Sigmoid colon (tissue), 7 donors: ENCODE results near the gene TJAP1. TPM values are rescaled to one million over a fixed set of nuclear protein-coding genes. Genes with fewer than 3 reads are reported as not detected.

Source experiments
- DNase-seq: peaks from one replicate; pipeline ENCODE4 v3.0.0-alpha.2; 2019
- H3K27ac ChIP-seq, 4 donors: fragments of 200-600 bp; sonication (generic); one replicate each; pipeline ENCODE4 v1.5.1; 2016 to 2019; ENCODE audit warnings: mild to moderate bottlenecking in 1 of 4
- H3K27me3 ChIP-seq, 3 donors: fragments of 200-600 bp; sonication (generic); one replicate each; pipeline ENCODE4 v1.5.1; 2019; ENCODE audit warnings: mild to moderate bottlenecking in 1 of 3
- H3K36me3 ChIP-seq, 4 donors: fragments of 200-600 bp; sonication (generic); one replicate each; pipeline ENCODE4 v1.5.1; 2016 to 2019
- H3K4me1 ChIP-seq, 4 donors: fragments of 200-600 bp; sonication (generic); one replicate each; pipeline ENCODE4 v1.5.1; 2017 to 2019
- H3K4me3 ChIP-seq, 4 donors: fragments of 200-600 bp; sonication (generic); one replicate each; pipeline ENCODE4 v1.5.1; 2017 to 2019; ENCODE audit warnings: mild to moderate bottlenecking in 2 of 4, moderate library complexity in 1 of 4
- H3K9me3 ChIP-seq, 4 donors: fragments of 200-600 bp in 3 of 4; sonication (generic) in 3 of 4; one replicate each; pipeline versions ENCODE4 v1.5.1 to v1.6.1; 2013 to 2019
- EP300 ChIP-seq, 4 donors: sonication (generic); formaldehyde crosslinking; IDR thresholded peaks; one replicate each; pipeline ENCODE4 v1.6.1; 2017; ENCODE audit warnings: antibody characterized with exemption in 4 of 4
- POLR2A ChIP-seq, 2 donors: fragments of 450-650 bp; IDR thresholded peaks; one replicate each; pipeline ENCODE4 v1.6.1; 2016; ENCODE audit warnings: antibody characterized with exemption in 2 of 2, mild to moderate bottlenecking in 2 of 2, moderate library complexity in 2 of 2
- POLR2AphosphoS5 ChIP-seq, 4 donors: sonication (generic); formaldehyde crosslinking; IDR thresholded peaks; one replicate each; pipeline ENCODE4 v1.6.1; 2017; ENCODE audit warnings: antibody characterized with exemption in 4 of 4
- WGBS, 2 donors: extraction: QIAGEN DNeasy Blood & Tissue Kit; methylation state at CpG; one replicate each; pipeline ENCODE4 v1.1.7; 2013; 5-methylcytosine and 5-hydroxymethylcytosine counted together
- intact Hi-C: fragments of 100-400 bp; cut with DNase I; formaldehyde crosslinking; loops from one replicate; pipeline ENCODE4 v1.15.1; 2023
- polyA plus RNA-seq, 3 donors: library from polyadenylated mRNA; stranded (reverse); fragments of 200-250 nt; gene quantifications; one replicate each; pipeline ENCODE4 v1.2.3, GENCODE V29; 2013
- total RNA-seq, 4 donors: library from RNA; depleted of rRNA; stranded (reverse); fragments of >200 nt; gene quantifications; one replicate each; pipeline ENCODE4 v1.1.0, GENCODE V29; 2016
- TF ChIP-seq, protein P1 (sequence below), 4 experiments: fragments of 450-650 bp in 3 of 4; fragments of 200-600 bp in 1 of 4; IDR thresholded peaks; one replicate each; pipeline ENCODE4 v1.5.1; 2016 to 2019; ENCODE audit warnings: antibody characterized with exemption in 4 of 4, mild to moderate bottlenecking in 3 of 4, moderate library complexity in 2 of 4
- donor health status: healthy with polysubstance abuse.
- donor health status: Bipolar disorder and iron deficiency.
- donor health status: healthy.

Gene TJAP1
- total and polyA plus RNA-seq, 7 donors: 3.0 to 27.1 (median 20.0) TPM

DNA sequence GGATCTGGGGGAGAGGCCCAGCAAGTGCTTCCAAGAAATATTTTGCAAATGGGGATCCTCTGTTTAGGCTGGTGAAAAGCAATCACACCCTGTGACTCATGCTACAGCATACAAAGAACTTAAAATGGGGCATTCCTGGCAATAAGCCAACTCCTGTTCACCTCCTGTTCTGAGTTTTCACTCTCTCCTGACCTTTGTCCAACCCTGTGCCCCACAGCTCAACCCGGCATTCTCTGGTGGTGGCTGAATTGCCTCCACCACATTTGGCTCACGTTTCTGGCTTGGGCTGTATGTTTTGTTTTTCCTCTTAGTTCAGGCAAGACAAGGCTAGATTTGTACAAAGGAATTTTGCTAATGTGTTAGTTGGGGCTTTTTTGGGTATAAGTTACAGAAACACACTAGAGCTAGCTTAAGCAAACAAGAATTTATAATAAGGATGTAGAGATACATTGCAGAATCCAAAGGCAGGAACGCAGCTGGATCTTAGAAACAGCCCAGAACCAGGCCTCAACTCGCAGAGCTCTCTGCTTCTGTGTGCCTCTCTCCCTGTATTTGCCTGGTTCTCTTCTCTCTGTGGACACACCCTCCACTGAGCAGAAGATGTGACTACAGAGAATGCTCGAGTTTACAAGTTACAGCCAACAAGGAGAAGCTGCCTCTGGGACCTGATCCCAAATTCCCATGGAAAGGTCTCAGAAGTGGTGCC lies 40.6 kb upstream of the TJAP1 start:
- Histone ChIP-seq H3K27me3 (no peaks in the 10 kb centered on the region), H3K36me3 (peaks cover 6 to 65% (median 15%) of the 10 kb centered on the region in 4 donors), H3K9me3 (no peaks in the 10 kb centered on the region), H3K4me1 (peaks cover 0 to 25% (median 23%) of the 10 kb centered on the region in 4 donors), H3K27ac (peak overlapping the region; percentile 50 to 77 (median 70)), H3K4me3 (no peak overlapping the region)
- intact Hi-C loops: no loop called here
- WGBS, 2 donors: 18 to 57% methylated on average over 5 of the region's 5 CpGs
- no peak for DNase-seq
- TF ChIP-seq EP300 (IDR thresholded peaks at IDR 0.05): no peak
- TF ChIP-seq POLR2AphosphoS5 (IDR thresholded peaks at IDR 0.05): peak in 1 of 4 donors; percentile 25

DNA sequence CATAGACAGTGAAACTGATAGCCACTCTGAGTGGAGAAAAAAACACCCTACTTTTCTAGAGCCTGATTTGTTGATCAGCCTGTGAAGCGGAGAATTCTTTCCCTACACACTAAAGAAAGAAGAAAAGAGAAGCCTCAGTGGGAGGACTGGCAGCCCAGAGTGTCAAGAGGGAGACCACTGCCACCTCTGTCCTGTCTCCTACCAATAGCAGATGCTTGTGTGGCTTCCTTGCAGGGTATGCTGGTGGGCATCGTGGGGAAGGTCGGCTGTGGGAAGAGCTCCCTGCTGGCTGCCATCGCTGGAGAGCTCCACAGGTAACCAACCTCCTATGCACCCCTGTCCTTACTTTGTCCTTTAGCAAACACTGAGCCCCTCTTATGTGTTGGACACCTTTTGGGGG lies 39.7 kb upstream of the TJAP1 start:
- Histone ChIP-seq H3K4me1 (peaks cover 0 to 25% (median 23%) of the 10 kb centered on the region in 4 donors), H3K4me3 (no peak overlapping the region), H3K27me3 (no peaks in the 10 kb centered on the region), H3K36me3 (peaks cover 6 to 66% (median 21%) of the 10 kb centered on the region in 4 donors), H3K9me3 (no peaks in the 10 kb centered on the region), H3K27ac (peak overlapping the region; percentile 50 to 77 (median 70))
- DNase-seq: no peak
- intact Hi-C loops: no loop called here
- 69 to 70% methylated on average over 4 of the region's 4 CpGs for WGBS, 2 donors
- TF ChIP-seq EP300 (IDR thresholded peaks at IDR 0.05) (no peak), POLR2AphosphoS5 (IDR thresholded peaks at IDR 0.05) (no peak)
- TF ChIP-seq, protein P1, sequence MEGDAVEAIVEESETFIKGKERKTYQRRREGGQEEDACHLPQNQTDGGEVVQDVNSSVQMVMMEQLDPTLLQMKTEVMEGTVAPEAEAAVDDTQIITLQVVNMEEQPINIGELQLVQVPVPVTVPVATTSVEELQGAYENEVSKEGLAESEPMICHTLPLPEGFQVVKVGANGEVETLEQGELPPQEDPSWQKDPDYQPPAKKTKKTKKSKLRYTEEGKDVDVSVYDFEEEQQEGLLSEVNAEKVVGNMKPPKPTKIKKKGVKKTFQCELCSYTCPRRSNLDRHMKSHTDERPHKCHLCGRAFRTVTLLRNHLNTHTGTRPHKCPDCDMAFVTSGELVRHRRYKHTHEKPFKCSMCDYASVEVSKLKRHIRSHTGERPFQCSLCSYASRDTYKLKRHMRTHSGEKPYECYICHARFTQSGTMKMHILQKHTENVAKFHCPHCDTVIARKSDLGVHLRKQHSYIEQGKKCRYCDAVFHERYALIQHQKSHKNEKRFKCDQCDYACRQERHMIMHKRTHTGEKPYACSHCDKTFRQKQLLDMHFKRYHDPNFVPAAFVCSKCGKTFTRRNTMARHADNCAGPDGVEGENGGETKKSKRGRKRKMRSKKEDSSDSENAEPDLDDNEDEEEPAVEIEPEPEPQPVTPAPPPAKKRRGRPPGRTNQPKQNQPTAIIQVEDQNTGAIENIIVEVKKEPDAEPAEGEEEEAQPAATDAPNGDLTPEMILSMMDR (IDR thresholded peaks at IDR 0.05): no peak

DNA sequence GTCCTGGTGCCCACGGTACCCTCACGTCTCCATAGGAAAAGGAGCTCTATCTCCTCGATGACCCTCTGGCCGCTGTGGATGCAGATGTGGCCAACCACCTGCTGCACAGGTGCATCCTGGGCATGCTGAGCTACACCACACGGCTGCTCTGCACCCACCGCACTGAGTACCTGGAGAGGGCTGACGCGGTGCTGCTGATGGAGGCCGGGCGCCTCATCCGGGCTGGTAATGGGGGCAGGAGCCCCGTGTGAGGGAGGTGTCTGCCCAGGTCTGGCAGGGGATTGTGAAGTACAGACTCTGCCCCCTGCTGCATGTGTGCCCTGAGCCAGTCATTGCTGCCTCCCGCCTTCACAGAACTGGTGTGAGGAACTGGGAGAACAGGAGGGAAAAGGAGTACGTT lies 34.4 kb upstream of the TJAP1 start:
- no peak for DNase-seq
- Histone ChIP-seq H3K4me1 (no peaks in the 10 kb centered on the region), H3K36me3 (peaks cover 23 to 95% (median 51%) of the 10 kb centered on the region in 4 donors), H3K27me3 (no peaks in the 10 kb centered on the region), H3K27ac (no peak overlapping the region), H3K9me3 (no peaks in the 10 kb centered on the region), H3K4me3 (no peak overlapping the region)
- intact Hi-C loops: no loop called here
- WGBS, 2 donors: 93 to 94% methylated on average over 14 of the region's 14 CpGs
- TF ChIP-seq POLR2A (IDR thresholded peaks at IDR 0.05): no peak
- TF ChIP-seq POLR2AphosphoS5 (IDR thresholded peaks at IDR 0.05): no peak
- TF ChIP-seq EP300 (IDR thresholded peaks at IDR 0.05): no peak
- TF ChIP-seq, protein P1 (IDR thresholded peaks at IDR 0.05): no peak

DNA sequence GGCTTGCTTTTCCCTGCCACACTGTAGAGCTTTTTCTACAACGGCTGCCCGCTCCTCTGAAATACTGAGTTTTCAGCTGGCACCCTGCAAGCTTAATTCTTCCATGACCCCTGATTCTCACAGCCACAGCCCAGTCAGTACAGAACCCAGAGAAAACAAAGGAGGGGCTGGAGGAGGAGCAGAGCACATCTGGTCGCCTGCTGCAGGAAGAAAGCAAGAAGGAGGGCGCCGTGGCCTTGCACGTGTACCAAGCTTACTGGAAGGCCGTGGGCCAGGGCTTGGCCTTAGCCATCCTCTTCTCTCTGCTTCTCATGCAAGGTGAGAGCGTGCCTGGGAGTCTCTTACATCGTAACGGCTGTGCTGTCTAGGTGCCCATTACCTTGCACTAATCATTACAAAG lies 33.3 kb upstream of the TJAP1 start:
- no peak for DNase-seq
- no peak for TF ChIP-seq EP300 (IDR thresholded peaks at IDR 0.05)
- no peak for TF ChIP-seq POLR2A (IDR thresholded peaks at IDR 0.05)
- TF ChIP-seq, protein P1 (IDR thresholded peaks at IDR 0.05): no peak
- TF ChIP-seq POLR2AphosphoS5 (IDR thresholded peaks at IDR 0.05): no peak

DNA sequence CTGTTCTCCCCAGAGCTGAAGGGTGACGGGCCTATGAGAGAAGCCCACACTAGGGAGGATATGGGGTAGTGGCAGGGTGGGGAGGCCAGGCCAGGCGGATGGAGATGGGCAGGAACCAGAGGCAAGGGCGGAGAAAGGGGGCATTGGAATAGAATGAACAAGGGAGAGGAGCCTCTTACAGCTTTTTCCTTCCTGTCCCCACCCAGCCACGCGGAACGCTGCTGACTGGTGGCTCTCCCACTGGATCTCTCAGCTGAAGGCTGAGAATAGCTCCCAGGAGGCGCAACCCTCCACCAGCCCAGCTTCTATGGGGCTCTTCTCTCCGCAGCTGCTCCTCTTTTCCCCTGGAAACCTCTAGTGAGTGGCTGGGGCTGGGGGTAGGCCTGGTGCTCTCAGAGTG lies 32.8 kb upstream of the TJAP1 start:
- intact Hi-C loops: no loop called here
- no peak overlapping the region for H3K4me3 ChIP-seq
- no peak overlapping the region for H3K27ac ChIP-seq
- no peak for DNase-seq
- H3K27me3 ChIP-seq: no peaks in the 10 kb centered on the region
- no peaks in the 10 kb centered on the region for H3K9me3 ChIP-seq
- peaks cover 40 to 97% (median 61%) of the 10 kb centered on the region in 4 donors for H3K36me3 ChIP-seq
- 93 to 98% methylated on average over 8 of the region's 8 CpGs for WGBS, 2 donors
- no peaks in the 10 kb centered on the region for H3K4me1 ChIP-seq
- no peak for TF ChIP-seq POLR2AphosphoS5 (IDR thresholded peaks at IDR 0.05)
- TF ChIP-seq, protein P1 (IDR thresholded peaks at IDR 0.05): no peak
- no peak for TF ChIP-seq EP300 (IDR thresholded peaks at IDR 0.05)
- no peak for TF ChIP-seq POLR2A (IDR thresholded peaks at IDR 0.05)

More for the DNA sequence above, 33.3 kb upstream of the TJAP1 start:
- Histone ChIP-seq H3K9me3 (no peaks in the 10 kb centered on the region), H3K27ac (no peak overlapping the region), H3K4me1 (no peaks in the 10 kb centered on the region), H3K27me3 (no peaks in the 10 kb centered on the region), H3K4me3 (no peak overlapping the region), H3K36me3 (peaks cover 34 to 97% (median 57%) of the 10 kb centered on the region in 4 donors)
- intact Hi-C loops: no loop called here
- 89 to 91% methylated on average over 10 of the region's 10 CpGs for WGBS, 2 donors
